AG04449 (cell line): Measurements from ENCODE around the gene LRP1.

ENCODE experiments used
- CTCF ChIA-PET: fragments of 350-600 bp; formaldehyde crosslinking; extraction: SDS; loops from one replicate; lab custom pipeline; 2021; ENCODE audit warnings: antibody characterized with exemption; lab: Yijun Ruan, JAX
- POLR2A ChIA-PET: fragments of 400-600, 350-600 bp; formaldehyde crosslinking; extraction: SDS; loops from one replicate; lab custom pipeline; 2020; ENCODE audit warnings: antibody characterized with exemption, inconsistent platforms; lab: Yijun Ruan, JAX
- DNase-seq: peaks from one replicate; pipeline ENCODE4 v3.0.0-alpha.2; 2010; ENCODE audit warnings: low read depth, low spot score
- H3K4me3 ChIP-seq: 2 replicates; pipeline ENCODE4 v1.5.1; 2011; ENCODE audit warnings: low read depth, mild to moderate bottlenecking, control low read depth, low read length
- CTCF ChIP-seq: IDR thresholded peaks from one replicate; pipeline ENCODE4 v1.5.1; 2011; ENCODE audit warnings: mild to moderate bottlenecking, moderate library complexity, low read length, control low read depth, inconsistent platforms; ENCODE audit not compliant: insufficient read depth; ENCODE audit errors: missing control alignments

LRP1 gene

GRCh38 chr12:57101892-57102695, 26.2 kb upstream of the LRP1 start:
- POLR2A ChIA-PET, result no interaction called here
- CTCF ChIA-PET, result interaction anchor here (1.2 to 16.5 kb wide), 3 partner anchors 5 to 140 kb away, joined by 3 to 218 read pairs (median 218); partner anchors contain the start of genes NAB2 and STAT6

GRCh38 chr12:57103856-57104255, 24.4 kb upstream of the LRP1 start:
- no peak overlapping the region for H3K4me3 ChIP-seq
- no peak for DNase-seq
- CTCF ChIA-PET, result interaction anchor here (1.0 to 13.0 kb wide), 4 partner anchors 9 to 34 kb away, joined by 4 to 218 read pairs (median 8); partner anchors contain the start of gene NAB2
- POLR2A ChIA-PET, result interaction anchor here (1.1 to 2.7 kb wide), 3 partner anchors 10 to 14 kb away, joined by 4 to 12 read pairs (median 8); no protein-coding TSS in a partner anchor
- TF ChIP-seq CTCF, result no peak

More at GRCh38 chr12:57101892-57102695, 26.2 kb upstream of the LRP1 start:
- H3K4me3 ChIP-seq, result no peak overlapping the region
- DNase-seq, result no peak
- TF ChIP-seq CTCF, result no peak

- POLR2A ChIA-PET, result interaction anchor here (1.0 to 2.7 kb wide), 4 partner anchors 10 to 35 kb away, joined by 3 to 12 read pairs (median 6); no protein-coding TSS in a partner anchor
- no peak for DNase-seq
- CTCF ChIA-PET, result interaction anchor here (1.0 to 13.0 kb wide), 6 partner anchors 8 to 79 kb away, joined by 3 to 218 read pairs (median 8); partner anchors contain the start of gene NAB2
- no peak overlapping the region for H3K4me3 ChIP-seq
- no peak for TF ChIP-seq CTCF
Measured at GRCh38 chr12:57104292-57104910, 23.9 kb upstream of the LRP1 start.

- TF ChIP-seq CTCF, result no peak
- H3K4me3 ChIP-seq, result no peak overlapping the region
- ChIA-PET POLR2A (interaction anchor here (1.0 to 7.7 kb wide), 4 partner anchors 8 to 36 kb away, joined by 3 to 64 read pairs (median 10); no protein-coding TSS in a partner anchor), CTCF (interaction anchor here (1.1 to 13.0 kb wide), 5 partner anchors 11 to 78 kb away, joined by 3 to 218 read pairs (median 4); partner anchors contain the start of gene NAB2)
- no peak for DNase-seq
Measured at GRCh38 chr12:57105011-57105753, 23.1 kb upstream of the LRP1 start.

GRCh38 chr12:57106021-57106708, 22.1 kb upstream of the LRP1 start:
- no peak overlapping the region for H3K4me3 ChIP-seq
- DNase-seq, result no peak
- POLR2A ChIA-PET, result interaction anchor here (1.0 to 7.7 kb wide), 3 partner anchors 9 to 15 kb away, joined by 5 to 64 read pairs (median 12); no protein-coding TSS in a partner anchor
- TF ChIP-seq CTCF, result no peak
- CTCF ChIA-PET, result interaction anchor here (1.0 to 13.0 kb wide), 8 partner anchors 12 to 136 kb away, joined by 3 to 218 read pairs (median 4); partner anchors contain the start of gene NAB2
